Keratinocyte (primary cell): Measurements from ENCODE around the gene VIPR2.

Source experiments
- CTCF ChIP-seq, 3 experiments: IDR thresholded peaks in 1 of 3; conservative IDR thresholded peaks in 1 of 3; optimal IDR thresholded peaks in 1 of 3; 2 replicates in 2 of 3; 3 replicates in 1 of 3; pipeline versions ENCODE3 to v1.5.1; 2011; ENCODE audit warnings: low read length in 3 of 3, mild to moderate bottlenecking in 3 of 3, moderate library complexity in 2 of 3, control low read depth in 1 of 3, inconsistent platforms in 1 of 3; ENCODE audit not compliant: insufficient read depth in 2 of 3; ENCODE audit errors: extremely low read depth in 1 of 3
- EZH2 ChIP-seq: IDR thresholded peaks from one replicate; pipeline ENCODE4 v1.6.1; 2012; ENCODE audit warnings: inconsistent platforms, mild to moderate bottlenecking, low read length, moderate library complexity

- TF ChIP-seq CTCF (optimal IDR thresholded peaks at IDR 0.05 in 1 of 3, IDR thresholded peaks at IDR 0.05 in 1 of 3, conservative IDR thresholded peaks at IDR 0.05 in 1 of 3; ENCODE audit: extremely low read depth in 1 of 3, insufficient read depth in 2 of 3, low read length in 3 of 3) (no peak), EZH2 (no peak)
Observed at GRCh38 chr7:159008417-159008816, 136.2 kb downstream of the VIPR2 start.
